Measurements from ENCODE around the gene MRPL46. TPM values are rescaled to one million over a fixed set of nuclear protein-coding genes. Genes with fewer than 3 reads are reported as not detected.

Gene MRPL46
- total and polyA plus RNA-seq, 2 of the 8 experiments (the other 6 are each of a cell fraction or from before 2014, with no cell fraction given): 17.2 to 24.5 TPM

- Histone ChIP-seq H3K56ac (replicated peaks; ENCODE audit: insufficient read length, low read depth, low read length) (no peak overlapping the region), H3K27me3 (replicated peaks in 1 of 4; ENCODE audit: control insufficient read depth in 3 of 4, extremely low read depth in 1 of 4, insufficient read depth in 3 of 4, low read length in 3 of 4) (peaks cover 0 to 9% (median 4%) of the 10 kb centered on the region in 4 experiments; a peak in 4 of 7 replicates), H2AK5ac (ENCODE audit: low read depth, low read length) (no peak overlapping the region), H2BK15ac (ENCODE audit: low read length) (no peak overlapping the region), H4K91ac (replicated peaks; ENCODE audit: insufficient read length, low read length) (no peak overlapping the region), H4K5ac (ENCODE audit: insufficient read length, low read depth, low read length) (no peak overlapping the region), H2BK120ac (replicated peaks; ENCODE audit: low read depth, low read length) (no peak overlapping the region), H3K4ac (replicated peaks; ENCODE audit: insufficient read length, low read depth, low read length) (no peak overlapping the region), H3K14ac (ENCODE audit: insufficient read length) (no peak overlapping the region), H2BK20ac (ENCODE audit: low read length) (no peak overlapping the region), H3K27ac (ENCODE audit: low read depth, low read length) (no peak overlapping the region), H3K36me3 (ENCODE audit: control insufficient read depth in 2 of 4, insufficient read depth in 4 of 4, low read length in 3 of 4) (peaks cover 0 to 6% (median 2%) of the 10 kb centered on the region in 4 experiments; a peak in 5 of 8 replicates), H3K4me1 (replicated peaks in 1 of 4; ENCODE audit: control insufficient read depth in 3 of 4, insufficient read depth in 4 of 4, low read length in 3 of 4) (no peaks in the 10 kb centered on the region; a peak in 1 of 7 replicates), H3K9me3 (ENCODE audit: insufficient read depth in 2 of 2, low read depth in 1 of 2, low read length in 1 of 2) (no peaks in the 10 kb centered on the region), H3K23me2 (ENCODE audit: low read depth, low read length) (0 out of 2 replicates have a peak, but pooled peaks cover 1% of the 10 kb centered on the region), H3K79me1 (ENCODE audit: low read depth, low read length) (no peaks in the 10 kb centered on the region), H2AFZ (ENCODE audit: low read length) (no peak overlapping the region), H3K79me2 (ENCODE audit: control insufficient read depth in 1 of 2, insufficient read depth in 2 of 2, low read length in 2 of 2) (no peaks in the 10 kb centered on the region), H3K4me3 (ENCODE audit: extremely low read depth in 1 of 4, insufficient read depth in 2 of 4, low read depth in 3 of 4, low read length in 4 of 4) (no peak overlapping the region), H2BK5ac (ENCODE audit: low read depth, low read length) (no peak overlapping the region), H3K18ac (ENCODE audit: extremely low read depth, low read length) (no peak overlapping the region), H2BK12ac (ENCODE audit: low read depth, low read length) (no peak overlapping the region), H3K9ac (replicated peaks in 1 of 4; ENCODE audit: extremely low read depth in 1 of 4, low read depth in 3 of 4, low read length in 3 of 4) (no peak overlapping the region), H4K8ac (ENCODE audit: extremely low read depth, insufficient read depth, low read length) (no peak overlapping the region), H4K20me1 (replicated peaks in 1 of 2; ENCODE audit: control insufficient read depth in 1 of 2, insufficient read depth in 2 of 2, low read length in 2 of 2) (no peaks in the 10 kb centered on the region), H3K23ac (ENCODE audit: insufficient read length) (no peak overlapping the region), H3K4me2 (ENCODE audit: insufficient read depth in 1 of 2, low read depth in 2 of 2, low read length in 2 of 2) (no peak overlapping the region)
- FAIRE-seq: no peak
- TF ChIP-seq CREB1 (IDR thresholded peaks at IDR 0.05) (no peak), KDM4A (IDR thresholded peaks at IDR 0.05; ENCODE audit: low read depth, low read length, severe bottlenecking) (no peak), CBX8 (IDR thresholded peaks at IDR 0.05; ENCODE audit: borderline replicate concordance, low read depth, low read length) (no peak), BCL11A (IDR thresholded peaks at IDR 0.05; ENCODE audit: low read depth in 2 of 2, low read length in 2 of 2) (no peak), RBBP5 (IDR thresholded peaks at IDR 0.05; ENCODE audit: borderline replicate concordance, low read depth, low read length) (no peak), NANOG (IDR thresholded peaks at IDR 0.05; ENCODE audit: insufficient read depth, low read depth, low read length, poor library complexity, severe bottlenecking) (no peak), MAX (IDR thresholded peaks at IDR 0.05) (no peak)
- ChIA-PET CTCF (ENCODE audit: partially characterized antibody) (interaction anchor here (0.8 to 8.1 kb wide), 26 partner anchors 10 to 209 kb away, joined by 3 to 106 read pairs (median 5); partner anchors contain the start of genes MRPL46 and MRPS11), POLR2A (ENCODE audit: partially characterized antibody) (interaction anchor here (0.9 to 3.1 kb wide), 4 partner anchors 10 to 59 kb away, joined by 3 to 20 read pairs (median 4); partner anchors contain the start of genes MRPL46 and MRPS11)
- 100% methylated on average over 1 of the region's 1 CpG; no CpG with 5 or more reads in 1 of the 2 experiments for WGBS, 2 experiments (ENCODE audit: extremely low coverage in 1 of 2, insufficient coverage in 1 of 2, insufficient read length in 1 of 2, insufficient replicate concordance in 2 of 2, low coverage in 1 of 2, low lambda C conversion rate in 2 of 2, missing lambda C conversion rate in 1 of 2)
- DNase-seq (ENCODE audit: low read depth in 1 of 2, low spot score in 2 of 2): no peak
Measured at GRCh38 chr15:88454236-88454635, 13.0 kb downstream of the MRPL46 start.

All from H1 (cell line).